ENCODE data around the gene CSTPP1.

DNA sequence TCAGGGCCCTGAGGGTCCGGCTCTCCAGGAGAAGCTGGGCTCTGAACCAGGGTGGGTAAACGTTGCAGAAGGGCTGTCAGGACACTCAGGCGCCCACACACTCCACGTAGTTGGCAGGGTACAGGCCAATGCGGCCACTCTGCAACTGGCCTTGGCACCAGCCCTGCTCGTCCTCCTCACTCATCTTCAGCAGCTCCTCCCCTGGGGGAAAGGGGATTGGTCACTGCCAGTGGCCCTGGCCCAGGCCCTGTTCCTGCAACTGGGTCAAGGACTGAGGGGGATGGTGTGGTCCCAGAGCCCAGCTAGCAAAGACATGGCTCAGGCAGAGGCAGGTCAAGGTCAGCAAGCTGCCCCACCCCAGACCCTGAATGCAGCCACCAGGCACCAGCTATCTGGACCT, 241.3 kb downstream of the CSTPP1 start:
- TF ChIP-seq, protein P1, sequence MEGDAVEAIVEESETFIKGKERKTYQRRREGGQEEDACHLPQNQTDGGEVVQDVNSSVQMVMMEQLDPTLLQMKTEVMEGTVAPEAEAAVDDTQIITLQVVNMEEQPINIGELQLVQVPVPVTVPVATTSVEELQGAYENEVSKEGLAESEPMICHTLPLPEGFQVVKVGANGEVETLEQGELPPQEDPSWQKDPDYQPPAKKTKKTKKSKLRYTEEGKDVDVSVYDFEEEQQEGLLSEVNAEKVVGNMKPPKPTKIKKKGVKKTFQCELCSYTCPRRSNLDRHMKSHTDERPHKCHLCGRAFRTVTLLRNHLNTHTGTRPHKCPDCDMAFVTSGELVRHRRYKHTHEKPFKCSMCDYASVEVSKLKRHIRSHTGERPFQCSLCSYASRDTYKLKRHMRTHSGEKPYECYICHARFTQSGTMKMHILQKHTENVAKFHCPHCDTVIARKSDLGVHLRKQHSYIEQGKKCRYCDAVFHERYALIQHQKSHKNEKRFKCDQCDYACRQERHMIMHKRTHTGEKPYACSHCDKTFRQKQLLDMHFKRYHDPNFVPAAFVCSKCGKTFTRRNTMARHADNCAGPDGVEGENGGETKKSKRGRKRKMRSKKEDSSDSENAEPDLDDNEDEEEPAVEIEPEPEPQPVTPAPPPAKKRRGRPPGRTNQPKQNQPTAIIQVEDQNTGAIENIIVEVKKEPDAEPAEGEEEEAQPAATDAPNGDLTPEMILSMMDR (IDR thresholded peaks at IDR 0.05; ENCODE audit: borderline replicate concordance, extremely low read depth, low read length, poor library complexity, severe bottlenecking): no peak
- no peak for TF ChIP-seq EZH2 (IDR thresholded peaks at IDR 0.05; ENCODE audit: borderline replicate concordance, low read depth, low read length, severe bottlenecking)

Data from DND-41 (cell line).